ENCODE measurements around the gene NOD1. TPM values are rescaled to one million over a fixed set of nuclear protein-coding genes. Genes with fewer than 3 reads are reported as not detected.

Gene NOD1
- total and polyA plus RNA-seq, 8 donors, result 1.9 to 9.9 (median 3.3) TPM

DNA sequence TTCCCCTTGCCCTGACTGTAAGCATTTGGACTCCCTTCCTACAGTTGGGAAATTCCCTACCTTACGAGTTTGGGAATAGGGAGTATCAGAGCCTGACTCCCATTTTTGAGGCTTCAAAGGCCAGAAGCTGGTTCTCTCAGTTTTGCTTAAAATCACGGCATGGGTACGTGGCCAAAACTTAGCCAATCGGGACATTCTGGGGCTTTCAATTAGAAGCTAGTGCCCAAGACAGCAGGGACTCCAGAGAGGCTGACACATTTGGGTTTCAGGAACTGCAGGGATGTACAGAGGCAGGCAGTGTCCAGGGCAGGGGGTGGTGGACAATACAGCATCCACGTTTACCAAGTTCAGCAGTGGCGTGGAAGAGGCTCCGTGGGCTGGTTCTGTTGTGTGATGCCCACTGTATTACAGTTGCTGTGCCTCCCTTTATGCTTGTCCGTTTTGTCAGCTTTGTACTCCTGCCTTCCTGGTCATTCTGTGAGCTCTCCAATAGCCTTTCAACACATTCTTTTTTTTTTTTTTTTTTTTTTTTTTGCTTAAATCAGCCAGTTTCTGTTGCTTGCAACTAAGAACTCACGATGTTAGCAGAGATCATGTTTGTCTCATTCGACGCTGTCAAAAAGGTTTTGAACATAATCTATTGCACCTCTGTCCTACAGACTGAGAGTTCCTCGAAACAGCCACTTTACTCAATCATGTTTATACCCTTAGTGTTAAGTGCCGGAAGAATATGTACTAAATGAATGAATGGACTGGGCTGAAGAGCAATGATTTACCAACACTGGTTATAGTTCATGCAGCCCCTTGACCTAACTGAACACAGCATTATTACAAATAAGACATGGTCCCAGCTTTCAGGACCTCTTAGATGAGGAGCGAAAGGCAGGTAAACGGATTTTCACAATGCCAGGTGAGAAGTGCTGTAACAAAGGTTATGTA, 25.0 kb upstream of the NOD1 start:
- ATAC-seq, result no peak
- Histone ChIP-seq H3K4me3 (peak overlapping the region; percentile 62 to 97 (median 90)), H3K27me3 (no peaks in the 10 kb centered on the region), H3K36me3 (no peaks in the 10 kb centered on the region), H3K27ac (no peak overlapping the region), H3K9me3 (no peaks in the 10 kb centered on the region), H3K4me1 (peaks cover 3 to 13% (median 5%) of the 10 kb centered on the region in 3 donors)
- TF ChIP-seq, protein P1, sequence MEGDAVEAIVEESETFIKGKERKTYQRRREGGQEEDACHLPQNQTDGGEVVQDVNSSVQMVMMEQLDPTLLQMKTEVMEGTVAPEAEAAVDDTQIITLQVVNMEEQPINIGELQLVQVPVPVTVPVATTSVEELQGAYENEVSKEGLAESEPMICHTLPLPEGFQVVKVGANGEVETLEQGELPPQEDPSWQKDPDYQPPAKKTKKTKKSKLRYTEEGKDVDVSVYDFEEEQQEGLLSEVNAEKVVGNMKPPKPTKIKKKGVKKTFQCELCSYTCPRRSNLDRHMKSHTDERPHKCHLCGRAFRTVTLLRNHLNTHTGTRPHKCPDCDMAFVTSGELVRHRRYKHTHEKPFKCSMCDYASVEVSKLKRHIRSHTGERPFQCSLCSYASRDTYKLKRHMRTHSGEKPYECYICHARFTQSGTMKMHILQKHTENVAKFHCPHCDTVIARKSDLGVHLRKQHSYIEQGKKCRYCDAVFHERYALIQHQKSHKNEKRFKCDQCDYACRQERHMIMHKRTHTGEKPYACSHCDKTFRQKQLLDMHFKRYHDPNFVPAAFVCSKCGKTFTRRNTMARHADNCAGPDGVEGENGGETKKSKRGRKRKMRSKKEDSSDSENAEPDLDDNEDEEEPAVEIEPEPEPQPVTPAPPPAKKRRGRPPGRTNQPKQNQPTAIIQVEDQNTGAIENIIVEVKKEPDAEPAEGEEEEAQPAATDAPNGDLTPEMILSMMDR (IDR thresholded peaks at IDR 0.05), result no peak
- no peak for DNase-seq
- WGBS, 2 donors, result 35 to 42% methylated on average over 15 of the region's 15 CpGs
- no peak for FAIRE-seq
- intact Hi-C loops (cut with DNase I), result no loop called here

DNA sequence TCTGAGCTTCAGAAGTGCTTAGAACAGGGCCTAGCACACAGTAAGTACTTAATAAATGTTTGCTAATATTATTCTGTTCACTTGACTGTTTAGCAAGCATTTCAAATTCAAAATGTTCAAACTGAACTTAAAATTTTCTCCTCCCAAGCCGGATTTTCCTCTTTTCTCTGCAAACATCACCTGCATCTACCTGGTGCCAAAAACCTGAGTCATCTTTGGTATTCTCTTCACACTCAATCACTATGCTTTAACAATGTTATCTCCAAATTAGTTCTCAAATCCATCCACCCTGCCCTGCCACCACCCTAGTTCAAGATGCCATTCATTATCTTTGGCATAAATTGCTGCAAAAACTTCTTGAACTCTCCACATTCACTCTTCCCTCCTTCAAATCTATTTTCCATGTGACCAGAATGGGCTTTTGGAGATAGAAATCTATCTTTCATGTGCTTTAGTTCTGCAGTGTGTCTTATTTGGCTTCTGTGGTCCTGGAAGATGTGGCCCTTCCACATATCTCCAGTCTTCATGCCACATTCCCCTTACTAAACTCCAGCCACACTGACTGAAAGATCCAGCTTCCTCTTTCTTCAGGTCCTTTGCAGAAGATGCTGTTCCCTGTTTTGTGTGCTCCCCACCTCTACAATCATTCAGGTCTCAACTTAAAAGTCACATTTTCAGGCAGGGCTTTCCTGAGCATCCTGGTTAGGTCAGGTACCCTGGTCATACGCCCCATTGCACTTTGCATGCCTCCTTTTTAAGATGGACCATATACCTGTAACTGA, 24.1 kb upstream of the NOD1 start:
- H3K27me3 ChIP-seq, result no peaks in the 10 kb centered on the region
- no peaks in the 10 kb centered on the region for H3K36me3 ChIP-seq
- FAIRE-seq (no peak), DNase-seq (no peak), ATAC-seq (no peak)
- H3K9me3 ChIP-seq, result no peaks in the 10 kb centered on the region
- no peak overlapping the region for H3K4me3 ChIP-seq
- H3K27ac ChIP-seq, result no peak overlapping the region
- intact Hi-C loops (cut with DNase I), result no loop called here
- peaks cover 3 to 13% (median 5%) of the 10 kb centered on the region in 3 donors for H3K4me1 ChIP-seq
- TF ChIP-seq, protein P1 (IDR thresholded peaks at IDR 0.05), result no peak
- 60 to 65% methylated on average over 2 of the region's 2 CpGs for WGBS, 2 donors

DNA sequence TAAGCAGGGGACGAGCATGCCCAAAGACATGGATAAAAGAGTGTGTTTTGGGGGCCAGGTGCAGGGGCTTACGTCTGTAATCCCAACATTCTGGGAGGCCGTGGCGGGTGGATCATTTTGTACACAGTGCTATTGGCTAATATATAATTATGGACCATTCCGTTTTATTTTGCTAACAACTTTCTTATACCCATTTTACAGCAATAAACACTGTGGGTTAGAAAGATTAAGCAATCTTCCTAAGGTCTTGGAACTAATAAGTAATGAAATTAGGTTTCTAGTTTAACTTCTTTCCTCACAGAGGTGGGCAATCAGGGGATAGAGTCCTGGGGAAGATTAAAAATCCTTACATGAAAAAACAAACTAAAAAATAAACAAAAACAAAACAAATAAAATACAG, 22.7 kb upstream of the NOD1 start:
- ATAC-seq (no peak), FAIRE-seq (no peak), DNase-seq (no peak)
- no peaks in the 10 kb centered on the region for H3K27me3 ChIP-seq
- H3K27ac ChIP-seq, result no peak overlapping the region
- no peaks in the 10 kb centered on the region for H3K9me3 ChIP-seq
- peaks cover 3 to 13% (median 5%) of the 10 kb centered on the region in 3 donors for H3K4me1 ChIP-seq
- H3K36me3 ChIP-seq, result no peaks in the 10 kb centered on the region
- no peak overlapping the region for H3K4me3 ChIP-seq
- intact Hi-C loops (cut with DNase I), result no loop called here
- TF ChIP-seq, protein P1 (IDR thresholded peaks at IDR 0.05), result no peak
- 91 to 93% methylated on average over 5 of the region's 5 CpGs for WGBS, 2 donors

DNA sequence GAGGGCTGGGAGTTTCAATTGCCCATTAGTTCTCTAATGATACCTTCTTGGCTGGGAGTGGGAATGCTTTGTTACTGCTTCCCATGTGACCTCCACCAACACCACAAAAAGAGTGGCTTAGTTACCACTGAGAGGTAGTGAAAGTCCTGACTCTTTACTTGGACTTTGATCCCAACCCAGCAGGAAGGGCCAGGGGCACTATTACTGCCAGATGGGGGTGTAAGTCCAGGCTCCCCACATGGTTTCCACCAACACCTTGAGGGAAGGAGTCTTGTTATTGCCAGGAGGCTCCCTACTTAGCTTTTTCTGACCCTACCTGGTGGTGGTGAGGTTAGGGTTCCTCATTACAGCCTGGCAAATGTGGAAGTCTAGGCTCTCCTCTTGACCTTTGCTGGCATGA, 14.6 kb upstream of the NOD1 start:
- Histone ChIP-seq H3K4me1 (no peaks in the 10 kb centered on the region), H3K27ac (no peak overlapping the region), H3K27me3 (no peaks in the 10 kb centered on the region), H3K4me3 (no peak overlapping the region), H3K36me3 (no peaks in the 10 kb centered on the region), H3K9me3 (no peaks in the 10 kb centered on the region)
- peak in 1 of 4 donors; percentile 44 for ATAC-seq
- TF ChIP-seq, protein P1 (IDR thresholded peaks at IDR 0.05), result no peak
- no peak for DNase-seq
- FAIRE-seq, result no peak
- intact Hi-C loops (cut with DNase I), result no loop called here

Measured in pancreas (tissue), 10 donors.